ENCODE data around the gene COG3. TPM values are rescaled to one million over a fixed set of nuclear protein-coding genes. Genes with fewer than 3 reads are reported as not detected.

The COG3 gene
- total and polyA plus RNA-seq, 10 donors = 12.3 to 99.2 (median 32.5) TPM

GRCh38 chr13:45534604-45535003 lies 69.9 kb downstream of the COG3 start:
- no peaks in the 10 kb centered on the region for H3K4me1 ChIP-seq
- no peaks in the 10 kb centered on the region for H3K9me3 ChIP-seq
- H3K27me3 ChIP-seq (replicated peaks in 1 of 7) = no peaks in the 10 kb centered on the region
- H3K27ac ChIP-seq = no peak overlapping the region
- peaks cover 0 to 89% (median 61%) of the 10 kb centered on the region in 6 donors for H3K36me3 ChIP-seq
- no peak overlapping the region for H3K4me3 ChIP-seq
- DNase-seq = no peak
- 92 to 98% (median 95%) methylated on average over 9 of the region's 9 CpGs for WGBS, 5 donors
- intact Hi-C loops (cut with DNase I; ENCODE audit: low total_unique reads) = no loop called here
- TF ChIP-seq POLR2AphosphoS5 (IDR thresholded peaks at IDR 0.05) = no peak
- TF ChIP-seq CTCF (IDR thresholded peaks at IDR 0.05 in 8 of 11, conservative IDR thresholded peaks at IDR 0.05 in 3 of 11) = no peak
- no peak for TF ChIP-seq POLR2A (IDR thresholded peaks at IDR 0.05)

- Histone ChIP-seq H3K4me1 (no peaks in the 10 kb centered on the region), H3K27me3 (replicated peaks in 1 of 7) (no peaks in the 10 kb centered on the region), H3K27ac (no peak overlapping the region), H3K9me3 (no peaks in the 10 kb centered on the region), H3K36me3 (peaks cover 0 to 72% (median 46%) of the 10 kb centered on the region in 6 donors), H3K4me3 (no peak overlapping the region)
- intact Hi-C loops (cut with DNase I; ENCODE audit: low total_unique reads) = no loop called here
- DNase-seq = no peak
- 95 to 99% (median 97%) methylated on average over 2 of the region's 2 CpGs for WGBS, 5 donors
- TF ChIP-seq CTCF (IDR thresholded peaks at IDR 0.05 in 8 of 11, conservative IDR thresholded peaks at IDR 0.05 in 3 of 11) = no peak
- no peak for TF ChIP-seq POLR2AphosphoS5 (IDR thresholded peaks at IDR 0.05)
- TF ChIP-seq POLR2A (IDR thresholded peaks at IDR 0.05) = no peak
These were observed 71.5 kb downstream of the COG3 start for GRCh38 chr13:45536224-45536623.

- Histone ChIP-seq H3K9me3 (no peaks in the 10 kb centered on the region), H3K4me3 (no peak overlapping the region), H3K27ac (no peak overlapping the region), H3K4me1 (no peaks in the 10 kb centered on the region), H3K36me3 (peaks cover 0 to 59% (median 36%) of the 10 kb centered on the region in 6 donors), H3K27me3 (replicated peaks in 1 of 7) (no peaks in the 10 kb centered on the region)
- no peak for TF ChIP-seq POLR2A (IDR thresholded peaks at IDR 0.05)
- no peak for TF ChIP-seq POLR2AphosphoS5 (IDR thresholded peaks at IDR 0.05)
- TF ChIP-seq CTCF (IDR thresholded peaks at IDR 0.05 in 8 of 11, conservative IDR thresholded peaks at IDR 0.05 in 3 of 11) = no peak
- 76 to 96% (median 84%) methylated on average over 1 of the region's 1 CpG for WGBS, 5 donors
- no peak for DNase-seq
- intact Hi-C loops (cut with DNase I; ENCODE audit: low total_unique reads) = no loop called here
These were observed 72.8 kb downstream of the COG3 start for GRCh38 chr13:45537516-45537915.

GRCh38 chr13:45538382-45538781 lies 73.6 kb downstream of the COG3 start:
- no peaks in the 10 kb centered on the region for H3K27me3 ChIP-seq (replicated peaks in 1 of 7)
- H3K9me3 ChIP-seq = no peaks in the 10 kb centered on the region
- no peaks in the 10 kb centered on the region for H3K4me1 ChIP-seq
- intact Hi-C loops (cut with DNase I; ENCODE audit: low total_unique reads) = no loop called here
- no peak overlapping the region for H3K4me3 ChIP-seq
- 84 to 100% (median 89%) methylated on average over 2 of the region's 2 CpGs for WGBS, 5 donors
- no peak overlapping the region for H3K27ac ChIP-seq
- no peak for DNase-seq
- H3K36me3 ChIP-seq = peaks cover 0 to 51% (median 27%) of the 10 kb centered on the region in 6 donors
- TF ChIP-seq POLR2AphosphoS5 (IDR thresholded peaks at IDR 0.05) (peak in 1 of 3 donors; percentile 17), POLR2A (IDR thresholded peaks at IDR 0.05) (no peak)

- peaks cover 0 to 33% (median 10%) of the 10 kb centered on the region in 6 donors for H3K36me3 ChIP-seq
- no peak for DNase-seq
- H3K27me3 ChIP-seq (replicated peaks in 1 of 7) = no peaks in the 10 kb centered on the region
- no peak overlapping the region for H3K27ac ChIP-seq
- no peaks in the 10 kb centered on the region for H3K9me3 ChIP-seq
- H3K4me1 ChIP-seq = no peaks in the 10 kb centered on the region
- 73 to 84% (median 81%) methylated on average over 6 of the region's 6 CpGs for WGBS, 5 donors
- no peak overlapping the region for H3K4me3 ChIP-seq
- intact Hi-C loops (cut with DNase I; ENCODE audit: low total_unique reads) = no loop called here
- no peak for TF ChIP-seq POLR2AphosphoS5 (IDR thresholded peaks at IDR 0.05)
- TF ChIP-seq POLR2A (IDR thresholded peaks at IDR 0.05) = no peak
- no peak for TF ChIP-seq CTCF (IDR thresholded peaks at IDR 0.05 in 8 of 11, conservative IDR thresholded peaks at IDR 0.05 in 3 of 11)
These were observed 75.5 kb downstream of the COG3 start for GRCh38 chr13:45540195-45540594.
